ENCODE data around the gene CDH23. TPM values are rescaled to one million over a fixed set of nuclear protein-coding genes. Genes with fewer than 3 reads are reported as not detected.
A peak's percentile ranks its signal among the peaks of the same experiment; 100 is the strongest.

CDH23 gene
- total and polyA plus RNA-seq, 7 donors = 1.00 to 3.8 (median 1.9) TPM

GRCh38 chr10:71457908-71458307 lies 61.2 kb downstream of the CDH23 start:
- Histone ChIP-seq H3K27ac (no peak overlapping the region), H3K4me1 (no peaks in the 10 kb centered on the region), H3K36me3 (ENCODE audit: insufficient read depth in 1 of 2, low read depth in 1 of 2) (no peaks in the 10 kb centered on the region), H3K27me3 (ENCODE audit: insufficient read depth in 3 of 3, low read length in 2 of 3) (peaks cover 0 to 15% (median 1%) of the 10 kb centered on the region in 3 donors), H3K9me3 (no peaks in the 10 kb centered on the region), H3K4me3 (no peak overlapping the region)
- no peak for DNase-seq
- intact Hi-C loops (cut with DNase I) = no loop called here
- WGBS, 3 donors = 25 to 28% (median 26%) methylated on average over 4 of the region's 4 CpGs
- ATAC-seq = peak in 3 of 4 donors; percentile 44 to 54 (median 50)
- no peak for TF ChIP-seq CTCF (IDR thresholded peaks at IDR 0.05)

GRCh38 chr10:71458387-71458786 lies 61.7 kb downstream of the CDH23 start:
- intact Hi-C loops (cut with DNase I) = no loop called here
- Histone ChIP-seq H3K4me3 (no peak overlapping the region), H3K27me3 (ENCODE audit: insufficient read depth in 3 of 3, low read length in 2 of 3) (peaks cover 0 to 15% (median 1%) of the 10 kb centered on the region in 3 donors), H3K4me1 (no peaks in the 10 kb centered on the region), H3K9me3 (no peaks in the 10 kb centered on the region), H3K27ac (no peak overlapping the region), H3K36me3 (ENCODE audit: insufficient read depth in 1 of 2, low read depth in 1 of 2) (no peaks in the 10 kb centered on the region)
- ATAC-seq (no peak), DNase-seq (no peak)
- no peak for TF ChIP-seq CTCF (IDR thresholded peaks at IDR 0.05)
- 61 to 84% (median 76%) methylated on average over 2 of the region's 2 CpGs for WGBS, 3 donors

GRCh38 chr10:71459513-71459912 lies 62.8 kb downstream of the CDH23 start:
- DNase-seq (no peak), ATAC-seq (no peak)
- Histone ChIP-seq H3K9me3 (no peaks in the 10 kb centered on the region), H3K4me1 (no peaks in the 10 kb centered on the region), H3K4me3 (no peak overlapping the region), H3K27me3 (ENCODE audit: insufficient read depth in 3 of 3, low read length in 2 of 3) (peaks cover 0 to 15% (median 1%) of the 10 kb centered on the region in 3 donors), H3K36me3 (ENCODE audit: insufficient read depth in 1 of 2, low read depth in 1 of 2) (no peaks in the 10 kb centered on the region), H3K27ac (no peak overlapping the region)
- intact Hi-C loops (cut with DNase I) = no loop called here
- 72 to 92% (median 85%) methylated on average over 5 of the region's 5 CpGs for WGBS, 3 donors
- no peak for TF ChIP-seq CTCF (IDR thresholded peaks at IDR 0.05)

GRCh38 chr10:71460615-71461014 lies 63.9 kb downstream of the CDH23 start:
- TF ChIP-seq CTCF (IDR thresholded peaks at IDR 0.05) = no peak
- DNase-seq (no peak), ATAC-seq (no peak)
- no peak overlapping the region for H3K27ac ChIP-seq
- H3K36me3 ChIP-seq (ENCODE audit: insufficient read depth in 1 of 2, low read depth in 1 of 2) = no peaks in the 10 kb centered on the region
- 55 to 78% (median 66%) methylated on average over 9 of the region's 9 CpGs for WGBS, 3 donors
- H3K9me3 ChIP-seq = no peaks in the 10 kb centered on the region
- H3K4me3 ChIP-seq = no peak overlapping the region
- H3K4me1 ChIP-seq = no peaks in the 10 kb centered on the region
- peaks cover 0 to 15% (median 1%) of the 10 kb centered on the region in 3 donors for H3K27me3 ChIP-seq (ENCODE audit: insufficient read depth in 3 of 3, low read length in 2 of 3)
- intact Hi-C loops (cut with DNase I) = no loop called here

- no peak for TF ChIP-seq CTCF (IDR thresholded peaks at IDR 0.05)
- Histone ChIP-seq H3K27ac (no peak overlapping the region), H3K27me3 (ENCODE audit: insufficient read depth in 3 of 3, low read length in 2 of 3) (peaks cover 0 to 15% (median 0%) of the 10 kb centered on the region in 3 donors), H3K36me3 (ENCODE audit: insufficient read depth in 1 of 2, low read depth in 1 of 2) (no peaks in the 10 kb centered on the region), H3K4me1 (no peaks in the 10 kb centered on the region), H3K4me3 (no peak overlapping the region), H3K9me3 (no peaks in the 10 kb centered on the region)
- WGBS, 3 donors = 90 to 99% (median 94%) methylated on average over 13 of the region's 13 CpGs
- intact Hi-C loops (cut with DNase I) = no loop called here
- DNase-seq (no peak), ATAC-seq (no peak)
Observed at GRCh38 chr10:71461457-71461856, 64.7 kb downstream of the CDH23 start.

Measured in psoas muscle (tissue), 8 donors.